HG03175 (cell line): ENCODE results near the gene FLT3.
A peak's percentile ranks its signal among the peaks of the same experiment; 100 is the strongest.
"Not testable (repeated sequence)": the region's sequence is repeated elsewhere in the genome, so short reads cannot be mapped to it uniquely, and the experiment has no call there.

Experiments
- ATAC-seq: cut with Tn5 transposase; IDR thresholded peaks from one replicate; pipeline ENCODE4 v1.9.1; 2021; ENCODE audit warnings: mild to moderate bottlenecking, moderate library complexity; ENCODE audit not compliant: unreplicated experiment

The FLT3 gene

GRCh38 chr13:28046981-28047380 is 53.4 kb downstream of the FLT3 start:
- no peak for ATAC-seq

- ATAC-seq = no peak
These were observed 54.5 kb downstream of the FLT3 start for GRCh38 chr13:28045861-28046260.

GRCh38 chr13:28044608-28045007 is 55.8 kb downstream of the FLT3 start:
- no peak for ATAC-seq

- ATAC-seq = no peak
These were observed 57.2 kb downstream of the FLT3 start for GRCh38 chr13:28043224-28043623.

- ATAC-seq = no peak
These were observed 58.9 kb downstream of the FLT3 start for GRCh38 chr13:28041501-28041900.

GRCh38 chr13:28041031-28041461 is 59.3 kb downstream of the FLT3 start:
- no peak for ATAC-seq

- ATAC-seq = no peak
These were observed 63.0 kb downstream of the FLT3 start for GRCh38 chr13:28037399-28037798.

GRCh38 chr13:28035146-28035782 is 65.1 kb downstream of the FLT3 start:
- ATAC-seq = no peak

- no peak for ATAC-seq
These were observed 66.3 kb downstream of the FLT3 start for GRCh38 chr13:28033894-28034655.

GRCh38 chr13:28032438-28032837 is 67.9 kb downstream of the FLT3 start:
- not testable (repeated sequence) for ATAC-seq

- no peak for ATAC-seq
These were observed 68.5 kb downstream of the FLT3 start for GRCh38 chr13:28031896-28032288.

GRCh38 chr13:28031220-28031895 is 69.0 kb downstream of the FLT3 start:
- peak; percentile 54 for ATAC-seq

GRCh38 chr13:28027607-28028364 is 72.6 kb downstream of the FLT3 start:
- no peak for ATAC-seq

- no peak for ATAC-seq
These were observed 73.3 kb downstream of the FLT3 start for GRCh38 chr13:28027071-28027470.

- ATAC-seq = no peak
These were observed 73.9 kb downstream of the FLT3 start for GRCh38 chr13:28026508-28026907.

- no peak for ATAC-seq
These were observed 77.4 kb downstream of the FLT3 start for GRCh38 chr13:28022848-28023518.

- ATAC-seq = no peak
These were observed 86.1 kb downstream of the FLT3 start for GRCh38 chr13:28014301-28014700.

GRCh38 chr13:28013482-28013881 is 86.9 kb downstream of the FLT3 start:
- ATAC-seq = no peak

- peak; percentile 96 for ATAC-seq
These were observed 87.5 kb downstream of the FLT3 start for GRCh38 chr13:28012896-28013295.

- ATAC-seq = no peak
These were observed 88.0 kb downstream of the FLT3 start for GRCh38 chr13:28012383-28012782.

- no peak for ATAC-seq
These were observed 90.3 kb downstream of the FLT3 start for GRCh38 chr13:28010046-28010445.
